AG09319 (cell line): ENCODE data around the gene IL16.

Experiments
- DNase-seq: peaks from one replicate; pipeline ENCODE4 v3.0.0-alpha.2; 2010; ENCODE audit warnings: low read depth; ENCODE audit errors: extremely low read depth
- CTCF ChIP-seq: IDR thresholded peaks from 2 replicates; pipeline ENCODE4 v1.5.1; 2011; ENCODE audit warnings: low read depth, mild to moderate bottlenecking, inconsistent platforms, low read length, moderate library complexity

Gene IL16

GRCh38 chr15:81196576-81197254, at the start of gene IL16:
Gene IL16, plus strand, starts transcription at chr15:81196879. Its CDS starts 28,521 bp downstream, at chr15:81225400.
- no peak for TF ChIP-seq CTCF
- DNase-seq: no peak

GRCh38 chr15:81151389-81151788, 45.3 kb upstream of the IL16 start:
- no peak for DNase-seq

GRCh38 chr15:81152339-81152738, 44.3 kb upstream of the IL16 start:
- DNase-seq: no peak
- no peak for TF ChIP-seq CTCF

More at GRCh38 chr15:81151389-81151788, 45.3 kb upstream of the IL16 start:
- no peak for TF ChIP-seq CTCF

GRCh38 chr15:81152799-81153198, 43.9 kb upstream of the IL16 start:
- no peak for DNase-seq
- no peak for TF ChIP-seq CTCF

- peak; percentile 56 for TF ChIP-seq CTCF
- peak; percentile 58 for DNase-seq
Observed at GRCh38 chr15:81155375-81156218, 41.1 kb upstream of the IL16 start.

- no peak for TF ChIP-seq CTCF
- DNase-seq: no peak
Observed at GRCh38 chr15:81156324-81156723, 40.4 kb upstream of the IL16 start.
